AG09309 (cell line): Measurements from ENCODE around the gene ADGRB3.
"Not testable (repeated sequence)": the region's sequence is repeated elsewhere in the genome, so short reads cannot be mapped to it uniquely, and the experiment has no call there.

Experiments used
- DNase-seq: peaks from one replicate; pipeline ENCODE4 v3.0.0-alpha.2; 2010; ENCODE audit warnings: low read depth
- H3K4me3 ChIP-seq: 2 replicates; pipeline ENCODE4 v1.5.1; 2011; ENCODE audit warnings: mild to moderate bottlenecking, low read depth, low read length, moderate library complexity; ENCODE audit not compliant: control insufficient read depth
- TF ChIP-seq, protein P1 (sequence below): IDR thresholded peaks from 2 replicates; pipeline ENCODE4 v1.5.1; 2011; ENCODE audit warnings: mild to moderate bottlenecking, low read depth, low read length, inconsistent platforms; ENCODE audit not compliant: insufficient read depth, control insufficient read depth; ENCODE audit errors: missing control alignments

Gene ADGRB3

DNA sequence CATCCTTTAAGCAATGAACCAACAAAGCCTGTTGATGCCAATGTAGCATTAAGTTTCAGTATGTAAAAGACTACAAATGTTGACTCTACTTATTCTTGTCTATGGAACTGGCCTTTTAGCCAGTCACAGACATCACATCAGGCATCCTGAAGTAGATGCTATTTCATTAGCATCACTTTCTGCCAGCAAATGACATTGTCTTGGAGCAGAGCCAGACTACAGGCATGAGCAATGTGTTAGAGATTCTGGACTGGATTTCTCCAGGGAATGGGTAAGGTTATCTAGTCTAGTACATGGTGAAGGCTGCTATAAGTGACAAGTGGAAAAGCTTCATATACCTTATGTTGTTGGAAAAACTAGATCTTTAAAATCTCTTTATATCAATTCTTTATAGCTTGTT lies 142.9 kb downstream of the ADGRB3 start:
- no peak for DNase-seq
- TF ChIP-seq, protein P1, sequence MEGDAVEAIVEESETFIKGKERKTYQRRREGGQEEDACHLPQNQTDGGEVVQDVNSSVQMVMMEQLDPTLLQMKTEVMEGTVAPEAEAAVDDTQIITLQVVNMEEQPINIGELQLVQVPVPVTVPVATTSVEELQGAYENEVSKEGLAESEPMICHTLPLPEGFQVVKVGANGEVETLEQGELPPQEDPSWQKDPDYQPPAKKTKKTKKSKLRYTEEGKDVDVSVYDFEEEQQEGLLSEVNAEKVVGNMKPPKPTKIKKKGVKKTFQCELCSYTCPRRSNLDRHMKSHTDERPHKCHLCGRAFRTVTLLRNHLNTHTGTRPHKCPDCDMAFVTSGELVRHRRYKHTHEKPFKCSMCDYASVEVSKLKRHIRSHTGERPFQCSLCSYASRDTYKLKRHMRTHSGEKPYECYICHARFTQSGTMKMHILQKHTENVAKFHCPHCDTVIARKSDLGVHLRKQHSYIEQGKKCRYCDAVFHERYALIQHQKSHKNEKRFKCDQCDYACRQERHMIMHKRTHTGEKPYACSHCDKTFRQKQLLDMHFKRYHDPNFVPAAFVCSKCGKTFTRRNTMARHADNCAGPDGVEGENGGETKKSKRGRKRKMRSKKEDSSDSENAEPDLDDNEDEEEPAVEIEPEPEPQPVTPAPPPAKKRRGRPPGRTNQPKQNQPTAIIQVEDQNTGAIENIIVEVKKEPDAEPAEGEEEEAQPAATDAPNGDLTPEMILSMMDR = no peak
- no peak overlapping the region for H3K4me3 ChIP-seq

DNA sequence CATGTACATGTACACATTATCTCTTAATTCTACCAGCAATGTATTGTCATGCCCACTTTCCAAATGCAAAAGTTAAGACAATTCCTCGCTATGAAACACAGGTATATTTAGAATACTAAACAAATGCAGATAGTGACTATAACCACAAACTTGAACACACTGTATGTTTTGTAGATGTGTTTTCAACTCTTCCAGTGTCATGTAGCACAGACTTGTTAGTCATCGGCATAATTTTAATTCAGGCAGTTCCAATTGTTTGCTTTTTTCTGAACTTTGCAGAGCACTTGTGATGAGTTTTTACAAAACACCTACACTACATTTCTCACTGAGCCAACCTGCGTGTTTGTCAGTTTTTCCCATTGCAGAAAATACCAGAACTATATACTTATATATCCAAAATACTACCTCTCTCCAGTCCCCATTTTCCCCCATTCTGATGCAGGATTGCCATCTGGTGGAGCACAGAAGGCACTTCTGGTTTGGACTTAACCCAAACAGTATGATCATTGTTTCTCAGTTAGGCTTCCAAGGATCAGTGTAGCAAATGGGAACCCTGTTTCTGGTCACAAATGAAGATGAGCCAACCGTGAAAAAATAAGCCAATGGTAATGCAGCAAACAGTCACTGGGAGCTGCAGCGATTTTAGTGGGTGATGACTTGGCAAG lies 143.4 kb downstream of the ADGRB3 start:
- TF ChIP-seq, protein P1 = no peak
- no peak overlapping the region for H3K4me3 ChIP-seq
- DNase-seq = no peak

DNA sequence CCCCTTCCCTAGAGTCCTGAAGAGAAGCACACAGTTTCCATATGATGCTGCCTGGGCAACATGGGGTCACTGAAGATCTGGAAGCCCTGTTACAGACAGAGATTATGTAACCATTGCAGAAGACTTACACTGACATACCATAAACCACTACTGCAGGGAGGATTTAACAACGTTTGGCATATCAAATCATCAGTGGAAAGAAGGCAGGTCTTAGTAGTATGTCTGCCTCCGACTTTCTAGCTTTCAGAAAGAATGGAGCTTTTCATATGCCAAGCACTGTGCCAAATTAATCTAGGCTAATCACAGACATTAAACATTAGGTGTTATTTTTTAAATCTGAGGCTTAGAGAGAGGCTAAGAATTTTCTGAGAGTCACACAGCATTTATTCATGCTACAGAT lies 144.3 kb downstream of the ADGRB3 start:
- no peak overlapping the region for H3K4me3 ChIP-seq
- no peak for DNase-seq
- TF ChIP-seq, protein P1 = no peak

DNA sequence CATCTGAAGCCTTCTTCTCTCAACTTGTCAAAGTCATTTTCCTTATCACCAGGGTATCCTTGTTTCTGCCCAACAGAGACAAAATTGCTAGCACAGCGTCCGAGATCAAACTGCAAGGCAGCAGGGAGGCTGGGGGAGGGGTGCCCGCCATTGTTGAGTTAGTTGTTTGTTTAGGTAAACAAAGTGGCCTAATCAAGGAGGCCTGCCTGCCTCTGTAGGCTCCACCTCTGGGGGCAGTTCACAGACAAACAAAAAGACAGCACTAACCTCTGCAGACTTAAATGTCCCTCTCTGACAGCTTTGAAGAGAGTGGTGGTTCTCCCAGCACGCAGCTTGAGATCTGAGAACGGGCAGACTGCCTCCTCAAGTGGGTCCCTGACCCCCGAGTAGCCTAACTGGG lies 155.0 kb downstream of the ADGRB3 start:
- DNase-seq, H3K4me3 ChIP-seq: not testable (repeated sequence)

DNA sequence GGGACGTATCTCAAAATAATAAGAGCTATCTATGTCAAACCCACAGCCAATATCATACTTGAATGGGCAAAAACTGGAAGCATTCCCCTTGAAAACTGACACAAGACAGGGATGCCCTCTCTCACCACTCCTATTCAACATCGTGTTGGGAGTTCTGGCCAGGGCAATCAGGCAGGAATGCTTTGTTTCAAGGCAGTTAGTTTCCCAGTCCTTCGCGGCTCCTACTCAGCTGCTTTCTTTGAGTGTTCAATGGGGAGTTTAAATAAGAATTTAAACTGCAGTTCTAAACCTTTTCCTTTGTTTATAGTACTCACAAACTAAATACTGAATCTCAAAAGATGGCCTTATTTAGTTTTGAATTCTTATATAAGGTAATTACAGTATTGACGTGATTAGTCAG lies 179.9 kb downstream of the ADGRB3 start:
- not testable (repeated sequence) for DNase-seq, H3K4me3 ChIP-seq

DNA sequence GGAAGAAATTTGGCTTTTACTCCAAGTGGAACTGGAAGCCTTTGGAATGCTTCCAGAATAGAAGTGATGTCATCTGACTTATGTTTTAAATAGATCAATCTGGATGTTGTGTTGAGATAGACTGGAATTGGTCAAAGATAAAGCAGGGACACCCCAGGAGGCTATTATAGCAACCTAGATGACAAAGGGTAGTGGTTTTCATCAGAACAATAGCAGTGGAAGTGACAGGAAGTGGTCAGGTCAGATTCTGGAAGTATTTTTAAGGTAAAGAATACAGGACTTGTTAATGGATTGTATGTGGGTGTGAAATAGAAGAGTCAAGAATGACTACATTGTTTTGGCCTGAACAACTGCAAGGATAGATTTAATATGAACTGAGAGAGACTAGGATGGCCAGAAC lies 191.4 kb downstream of the ADGRB3 start:
- TF ChIP-seq, protein P1 = no peak
- DNase-seq = no peak
- no peak overlapping the region for H3K4me3 ChIP-seq

DNA sequence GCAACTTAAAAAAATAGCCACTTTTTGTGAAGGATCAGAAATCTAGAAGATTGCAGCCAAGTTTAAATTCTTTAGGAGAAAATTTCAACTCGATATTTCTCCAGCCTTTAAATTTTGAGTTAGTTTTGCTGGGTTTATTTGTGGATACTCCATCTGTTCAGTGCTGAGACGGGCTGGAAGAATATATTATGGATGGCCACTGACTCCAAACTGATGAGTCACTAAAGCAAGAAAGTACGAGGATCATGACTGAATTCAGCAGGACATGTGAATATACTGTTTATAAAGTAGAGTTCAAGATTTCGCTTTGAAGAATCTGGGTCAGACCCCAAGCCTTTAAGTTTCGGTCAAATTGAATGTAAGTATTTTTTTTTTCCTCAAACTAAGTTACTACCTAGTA lies 199.5 kb downstream of the ADGRB3 start:
- H3K4me3 ChIP-seq = no peak overlapping the region
- TF ChIP-seq, protein P1 = no peak

DNA sequence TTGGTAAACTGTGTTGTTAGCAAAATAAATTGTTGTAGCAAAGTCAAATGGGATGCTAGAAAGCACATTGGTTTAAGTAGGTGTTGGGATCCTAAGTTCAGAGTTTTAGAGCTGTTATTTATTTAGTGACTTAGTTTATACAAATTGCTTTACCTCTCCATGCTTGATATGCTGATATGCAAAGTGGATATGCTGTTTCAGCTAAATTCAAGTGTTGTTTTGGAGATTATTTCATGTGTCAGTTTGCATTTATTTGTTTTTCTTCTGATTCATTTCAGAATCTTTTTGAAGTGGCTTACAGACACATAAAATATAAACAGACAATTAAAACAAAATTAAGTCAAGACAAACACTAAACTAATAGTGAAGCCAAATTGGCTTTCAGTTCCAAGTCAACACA lies 203.5 kb downstream of the ADGRB3 start:
- no peak overlapping the region for H3K4me3 ChIP-seq
- TF ChIP-seq, protein P1 = no peak
- no peak for DNase-seq

More for the DNA sequence above, 199.5 kb downstream of the ADGRB3 start:
- no peak for DNase-seq
